ENCODE results near the gene ZMYND10. TPM values are rescaled to one million over a fixed set of nuclear protein-coding genes. Genes with fewer than 3 reads are reported as not detected.

ZMYND10 gene
- polyA plus RNA-seq, 4 donors: 3.1 to 5.1 (median 4.4) TPM

GRCh38 chr3:50371133-50371685 lies 25.7 kb upstream of the ZMYND10 start:
- DNase-seq (ENCODE audit: low read depth in 4 of 4, low spot score in 2 of 4): no peak

GRCh38 chr3:50370594-50370993 lies 25.1 kb upstream of the ZMYND10 start:
- no peak for DNase-seq (ENCODE audit: low read depth in 4 of 4, low spot score in 2 of 4)

- DNase-seq (ENCODE audit: low read depth in 4 of 4, low spot score in 2 of 4): no peak
These were observed 23.6 kb upstream of the ZMYND10 start for GRCh38 chr3:50369012-50369670.

GRCh38 chr3:50365842-50366220 lies 20.3 kb upstream of the ZMYND10 start:
- DNase-seq (ENCODE audit: low read depth in 4 of 4, low spot score in 2 of 4): no peak

GRCh38 chr3:50365080-50365841 lies 19.7 kb upstream of the ZMYND10 start:
- DNase-seq (ENCODE audit: low read depth in 4 of 4, low spot score in 2 of 4): no peak

- DNase-seq (ENCODE audit: low read depth in 4 of 4, low spot score in 2 of 4): no peak
These were observed 19.1 kb upstream of the ZMYND10 start for GRCh38 chr3:50364573-50365079.

- DNase-seq (ENCODE audit: low read depth in 4 of 4, low spot score in 2 of 4): no peak
These were observed 14.2 kb upstream of the ZMYND10 start for GRCh38 chr3:50359760-50360110.

- DNase-seq (ENCODE audit: low read depth in 4 of 4, low spot score in 2 of 4): peak; percentile 85 to 98 (median 87)
These were observed 13.6 kb upstream of the ZMYND10 start, which contains the start of gene TMEM115 for GRCh38 chr3:50358911-50359759. Gene TMEM115 (minus strand): TSS chr3:50359521. CDS start chr3:50359063, 458 bp downstream.

GRCh38 chr3:50358355-50358910 lies 12.9 kb upstream of the ZMYND10 start:
- no peak for DNase-seq (ENCODE audit: low read depth in 4 of 4, low spot score in 2 of 4)

GRCh38 chr3:50357481-50357880 lies 11.9 kb upstream of the ZMYND10 start:
- DNase-seq (ENCODE audit: low read depth in 4 of 4, low spot score in 2 of 4): no peak

- no peak for DNase-seq (ENCODE audit: low read depth in 4 of 4, low spot score in 2 of 4)
These were observed 11.0 kb upstream of the ZMYND10 start for GRCh38 chr3:50356553-50356952.

GRCh38 chr3:50355829-50356552 lies 10.5 kb upstream of the ZMYND10 start:
- DNase-seq (ENCODE audit: low read depth in 4 of 4, low spot score in 2 of 4): no peak

- DNase-seq (ENCODE audit: low read depth in 4 of 4, low spot score in 2 of 4): no peak
These were observed 9.3 kb upstream of the ZMYND10 start for GRCh38 chr3:50354850-50355249.

GRCh38 chr3:50354186-50354764 lies 8.7 kb upstream of the ZMYND10 start:
- DNase-seq (ENCODE audit: low read depth in 4 of 4, low spot score in 2 of 4): no peak

GRCh38 chr3:50353245-50354004 lies 7.9 kb upstream of the ZMYND10 start:
- DNase-seq (ENCODE audit: low read depth in 4 of 4, low spot score in 2 of 4): no peak

GRCh38 chr3:50352781-50353180 lies 7.2 kb upstream of the ZMYND10 start:
- DNase-seq (ENCODE audit: low read depth in 4 of 4, low spot score in 2 of 4): no peak

GRCh38 chr3:50351323-50351697 lies 5.8 kb upstream of the ZMYND10 start:
- DNase-seq (ENCODE audit: low read depth in 4 of 4, low spot score in 2 of 4): no peak

GRCh38 chr3:50350527-50351322 lies 5.2 kb upstream of the ZMYND10 start, which contains the start of the genes CYB561D2 and NPRL2:
Gene CYB561D2 (plus strand): TSS chr3:50350862. CDS start chr3:50351434, 572 bp downstream.
Gene NPRL2 (minus strand): TSS chr3:50350775. CDS start chr3:50350652, 123 bp downstream.
- DNase-seq (ENCODE audit: low read depth in 4 of 4, low spot score in 2 of 4): peak in 3 of 4 donors; percentile 79 to 90 (median 85)

Measured in left renal cortex interstitium (tissue), 4 donors.